Liver (tissue), 3 donors: Measurements from ENCODE around the gene ARHGEF16.

ENCODE experiments used
- CTCF ChIP-seq: fragments of 150-350 bp; IDR thresholded peaks from 2 replicates; pipeline ENCODE4 v1.5.1; 2017; ENCODE audit warnings: improper control_type of control experiment, low read depth, low read length; ENCODE audit not compliant: missing input control
- EGR1 ChIP-seq, 2 donors: IDR thresholded peaks; 2 replicates each; pipeline ENCODE4 v1.6.1; 2016 to 2018; ENCODE audit warnings: antibody characterized with exemption in 2 of 2, low read depth in 2 of 2
- FOXA1 ChIP-seq: IDR thresholded peaks from 2 replicates; pipeline ENCODE4 v1.6.1; 2016; ENCODE audit warnings: antibody characterized with exemption
- FOXA2 ChIP-seq: IDR thresholded peaks from 2 replicates; pipeline ENCODE4 v1.6.1; 2016; ENCODE audit warnings: antibody characterized with exemption
- RAD21 ChIP-seq, 2 donors: IDR thresholded peaks; 2 replicates each; pipeline ENCODE4 v1.6.1; 2016; ENCODE audit warnings: antibody characterized with exemption in 2 of 2, mild to moderate bottlenecking in 2 of 2
- RXRA ChIP-seq, 2 donors: IDR thresholded peaks; 2 replicates each; pipeline ENCODE4 v1.6.1; 2017 to 2018; ENCODE audit warnings: antibody characterized with exemption in 2 of 2, mild to moderate bottlenecking in 1 of 2
- TAF1 ChIP-seq: conservative IDR thresholded peaks from 2 replicates; pipeline ENCODE4 v1.6.1; 2016; ENCODE audit warnings: antibody characterized with exemption, mild to moderate bottlenecking
- YY1 ChIP-seq: IDR thresholded peaks from 2 replicates; pipeline ENCODE4 v1.6.1; 2016; ENCODE audit warnings: antibody characterized with exemption, mild to moderate bottlenecking
- ZBTB33 ChIP-seq: IDR thresholded peaks from 2 replicates; pipeline ENCODE4 v1.6.1; 2016; ENCODE audit warnings: antibody characterized with exemption
- donor health status: healthy.
- donor health status: healthy.

GRCh38 chr1:3430406-3430805, 24.1 kb upstream of the ARHGEF16 start:
- TF ChIP-seq CTCF, result no peak
- TF ChIP-seq TAF1, result no peak
- TF ChIP-seq YY1, result no peak
- no peak for TF ChIP-seq FOXA1
- TF ChIP-seq RAD21 (IDR thresholded peaks at IDR 0.05), result no peak
- TF ChIP-seq RXRA (IDR thresholded peaks at IDR 0.05), result no peak
- TF ChIP-seq EGR1 (IDR thresholded peaks at IDR 0.05; ENCODE audit: low read depth in 2 of 2), result no peak
- no peak for TF ChIP-seq ZBTB33
- no peak for TF ChIP-seq FOXA2
